HEK293 (cell line): Measurements from ENCODE around the gene ANKRD52.

Source experiments
- GLI4 ChIP-seq: fragments of 450-650 bp; formaldehyde crosslinking; IDR thresholded peaks from 2 replicates; pipeline ENCODE4 v1.5.1; 2016; ENCODE audit warnings: missing biosample characterization, missing genetic modification characterization
- IKZF3 ChIP-seq: fragments of 450-650 bp; IDR thresholded peaks from 2 replicates; pipeline ENCODE4 v1.5.0; 2018; ENCODE audit warnings: missing biosample characterization, mild to moderate bottlenecking, missing genetic modification characterization, moderate library complexity
- KLF10 ChIP-seq: fragments of 450-650 bp; IDR thresholded peaks from 2 replicates; pipeline ENCODE4 v1.5.1; 2018; ENCODE audit warnings: missing biosample characterization, mild to moderate bottlenecking, missing genetic modification characterization
- PRDM4 ChIP-seq: fragments of 450-650 bp; formaldehyde crosslinking; IDR thresholded peaks from 2 replicates; pipeline ENCODE4 v1.5.1; 2017; ENCODE audit warnings: missing biosample characterization, missing genetic modification characterization
- RBAK ChIP-seq: fragments of 450-650 bp; formaldehyde crosslinking; IDR thresholded peaks from 2 replicates; pipeline ENCODE4 v1.5.1; 2016; ENCODE audit warnings: missing biosample characterization, missing genetic modification characterization
- SCRT2 ChIP-seq: fragments of 450-650 bp; formaldehyde crosslinking; IDR thresholded peaks from 2 replicates; pipeline ENCODE4 v1.5.1; 2016; ENCODE audit warnings: missing biosample characterization, missing genetic modification characterization
- SP2 ChIP-seq: fragments of 450-650 bp; formaldehyde crosslinking; IDR thresholded peaks from 2 replicates; pipeline ENCODE4 v1.5.1; 2016; ENCODE audit warnings: missing biosample characterization, missing genetic modification characterization
- SP7 ChIP-seq: fragments of 450-650 bp; formaldehyde crosslinking; IDR thresholded peaks from 2 replicates; pipeline ENCODE4 v1.5.1; 2016; ENCODE audit warnings: missing biosample characterization, missing genetic modification characterization
- TRIM28 ChIP-seq: IDR thresholded peaks from 2 replicates; pipeline ENCODE4 v1.6.1; 2011; ENCODE audit warnings: low read length, control low read depth, borderline replicate concordance
- YY1 ChIP-seq: fragments of 450-650 bp; formaldehyde crosslinking; IDR thresholded peaks from 2 replicates; pipeline ENCODE4 v1.5.1; 2018; ENCODE audit warnings: missing biosample characterization, missing genetic modification characterization
- YY2 ChIP-seq: fragments of 450-650 bp; formaldehyde crosslinking; IDR thresholded peaks from 2 replicates; pipeline ENCODE4 v1.5.1; 2016; ENCODE audit warnings: missing biosample characterization, missing genetic modification characterization
- ZBTB20 ChIP-seq: fragments of 450-650 bp; formaldehyde crosslinking; IDR thresholded peaks from 2 replicates; pipeline ENCODE4 v1.5.1; 2016; ENCODE audit warnings: missing biosample characterization, missing genetic modification characterization
- ZFHX2 ChIP-seq: fragments of 450-650 bp; formaldehyde crosslinking; conservative IDR thresholded peaks from 2 replicates; pipeline ENCODE4 v1.5.1; 2016; ENCODE audit warnings: missing biosample characterization, missing genetic modification characterization
- ZNF146 ChIP-seq: fragments of 450-650 bp; formaldehyde crosslinking; IDR thresholded peaks from 2 replicates; pipeline ENCODE4 v1.5.1; 2016; ENCODE audit warnings: missing biosample characterization, missing genetic modification characterization
- ZNF16 ChIP-seq: fragments of 450-650 bp; formaldehyde crosslinking; IDR thresholded peaks from 2 replicates; pipeline ENCODE4 v1.5.1; 2016; ENCODE audit warnings: low read depth, missing biosample characterization, missing genetic modification characterization
- ZNF202 ChIP-seq: fragments of 450-650 bp; formaldehyde crosslinking; IDR thresholded peaks from 2 replicates; pipeline ENCODE4 v1.5.1; 2016; ENCODE audit warnings: missing biosample characterization, missing genetic modification characterization, borderline replicate concordance
- ZNF280C ChIP-seq: fragments of 450-650 bp; formaldehyde crosslinking; IDR thresholded peaks from 2 replicates; pipeline ENCODE4 v1.5.1; 2016; ENCODE audit warnings: missing biosample characterization, missing genetic modification characterization
- ZNF341 ChIP-seq: fragments of 450-650 bp; formaldehyde crosslinking; IDR thresholded peaks from 2 replicates; pipeline ENCODE4; 2016; ENCODE audit warnings: low read depth, missing biosample characterization, missing genetic modification characterization
- ZNF366 ChIP-seq: fragments of 450-650 bp; formaldehyde crosslinking; conservative IDR thresholded peaks from 2 replicates; pipeline ENCODE4 v1.5.1; 2016; ENCODE audit warnings: missing biosample characterization, missing genetic modification characterization
- ZNF501 ChIP-seq: fragments of 450-650 bp; formaldehyde crosslinking; IDR thresholded peaks from 2 replicates; pipeline ENCODE4 v1.5.1; 2016; ENCODE audit warnings: missing biosample characterization, missing genetic modification characterization
- ZNF610 ChIP-seq: fragments of 450-650 bp; formaldehyde crosslinking; IDR thresholded peaks from 2 replicates; pipeline ENCODE4 v1.5.1; 2016; ENCODE audit warnings: missing biosample characterization, missing genetic modification characterization, borderline replicate concordance
- ZNF623 ChIP-seq: fragments of 450-650 bp; formaldehyde crosslinking; IDR thresholded peaks from 2 replicates; pipeline ENCODE4 v1.5.1; 2016; ENCODE audit warnings: missing biosample characterization, missing genetic modification characterization
- ZNF629 ChIP-seq: fragments of 450-650 bp; formaldehyde crosslinking; IDR thresholded peaks from 2 replicates; pipeline ENCODE4 v1.5.1; 2017; ENCODE audit warnings: missing biosample characterization, missing genetic modification characterization
- ZNF664 ChIP-seq: fragments of 450-650 bp; formaldehyde crosslinking; IDR thresholded peaks from 2 replicates; pipeline ENCODE4 v1.5.1; 2016; ENCODE audit warnings: missing biosample characterization, missing genetic modification characterization
- ZNF747 ChIP-seq: fragments of 450-650 bp; formaldehyde crosslinking; IDR thresholded peaks from 2 replicates; pipeline ENCODE4 v1.5.1; 2016; ENCODE audit warnings: missing biosample characterization, missing genetic modification characterization
- ZNF76 ChIP-seq: fragments of 450-650 bp; formaldehyde crosslinking; IDR thresholded peaks from 2 replicates; pipeline ENCODE4; 2016; ENCODE audit warnings: low read depth, missing biosample characterization, missing genetic modification characterization, borderline replicate concordance
- ZNF776 ChIP-seq: fragments of 450-650 bp; formaldehyde crosslinking; IDR thresholded peaks from 2 replicates; pipeline ENCODE4 v1.5.0; 2017; ENCODE audit warnings: missing biosample characterization, missing genetic modification characterization, borderline replicate concordance
- ZSCAN23 ChIP-seq: fragments of 450-650 bp; formaldehyde crosslinking; IDR thresholded peaks from 2 replicates; pipeline ENCODE4 v1.5.1; 2016; ENCODE audit warnings: missing biosample characterization, missing genetic modification characterization
- ZSCAN30 ChIP-seq: fragments of 450-650 bp; IDR thresholded peaks from 2 replicates; pipeline ENCODE4 v1.5.1; 2018; ENCODE audit warnings: missing biosample characterization, mild to moderate bottlenecking, missing genetic modification characterization, moderate library complexity
- ZXDB ChIP-seq: fragments of 450-650 bp; formaldehyde crosslinking; IDR thresholded peaks from 2 replicates; pipeline ENCODE4 v1.5.1; 2016; ENCODE audit warnings: missing biosample characterization, missing genetic modification characterization
- TF ChIP-seq, protein P1 (sequence below): fragments of 450-650 bp; formaldehyde crosslinking; IDR thresholded peaks from 2 replicates; pipeline ENCODE4 v1.5.1; 2016; ENCODE audit warnings: missing biosample characterization, missing genetic modification characterization
- TF ChIP-seq, protein P2 (sequence below): fragments of 450-650 bp; formaldehyde crosslinking; IDR thresholded peaks from 2 replicates; pipeline ENCODE4 v1.5.1; 2017; ENCODE audit warnings: missing biosample characterization, missing genetic modification characterization
- TF ChIP-seq, protein P3 (sequence below): fragments of 450-650 bp; formaldehyde crosslinking; IDR thresholded peaks from 2 replicates; pipeline ENCODE4 v1.5.1; 2016; ENCODE audit warnings: missing biosample characterization, missing genetic modification characterization

ANKRD52 gene

DNA sequence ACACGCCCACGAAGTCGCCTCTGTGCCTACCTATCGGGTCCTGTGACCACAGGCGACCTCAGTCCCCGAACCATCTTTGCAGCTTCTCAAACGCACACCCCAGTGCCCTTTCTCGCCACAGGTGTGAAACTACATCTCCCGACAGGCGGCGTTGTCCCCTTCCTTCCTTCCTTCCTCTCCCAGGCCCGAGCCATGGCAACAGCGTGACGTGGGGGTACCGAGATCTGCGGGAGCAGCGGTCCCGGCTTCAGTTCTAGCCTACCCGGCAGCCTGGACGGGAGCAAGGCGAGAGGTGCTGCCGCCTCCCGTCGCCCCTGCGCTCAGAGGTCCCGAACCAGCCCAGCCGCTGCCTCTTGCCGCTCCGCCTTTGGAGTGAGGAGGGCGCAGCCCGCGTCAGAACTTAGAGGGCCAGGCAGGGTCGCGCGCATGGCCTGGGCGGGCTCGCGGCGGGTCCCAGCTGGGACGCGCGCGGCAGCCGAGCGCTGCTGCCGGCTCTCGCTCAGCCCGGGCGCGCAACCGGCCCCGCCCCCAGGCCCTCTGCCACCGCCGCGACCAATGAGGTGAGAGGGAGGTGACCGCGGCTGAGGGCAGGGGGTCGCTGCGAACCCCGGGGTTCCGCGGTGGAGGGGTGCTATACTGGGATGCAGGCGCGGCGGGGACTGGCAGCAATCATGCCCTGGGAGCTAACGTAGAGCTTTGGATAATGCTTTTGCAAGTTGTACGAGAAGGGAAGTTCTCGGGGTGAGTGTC lies 8.7 kb upstream of the ANKRD52 start, which contains the start of gene COQ10A (continued):
- TF ChIP-seq ZNF280C (tag by site-specific recombination): no peak
- TF ChIP-seq SP7 (tag by site-specific recombination): peak; percentile 87
- no peak for TF ChIP-seq PRDM4 (tag by site-specific recombination)
- no peak for TF ChIP-seq ZNF664 (tag by site-specific recombination)
- peak; percentile 31; the same call in 1 of the 2 replicates for TF ChIP-seq ZFHX2
- TF ChIP-seq ZSCAN23 (tag by site-specific recombination): 0 out of 2 replicates have a peak, but pooled peaks have one; percentile 47
- TF ChIP-seq ZNF623 (tag by site-specific recombination): no peak
- TF ChIP-seq ZNF16 (tag by site-specific recombination): no peak
- TF ChIP-seq KLF10 (tag by site-specific recombination): peak; percentile 41; the same call in 1 of the 2 replicates
- TF ChIP-seq SP2 (tag by site-specific recombination): peak; percentile 85
- TF ChIP-seq SCRT2 (tag by site-specific recombination): peak; percentile 98
- no peak for TF ChIP-seq YY2
- TF ChIP-seq, protein P1, sequence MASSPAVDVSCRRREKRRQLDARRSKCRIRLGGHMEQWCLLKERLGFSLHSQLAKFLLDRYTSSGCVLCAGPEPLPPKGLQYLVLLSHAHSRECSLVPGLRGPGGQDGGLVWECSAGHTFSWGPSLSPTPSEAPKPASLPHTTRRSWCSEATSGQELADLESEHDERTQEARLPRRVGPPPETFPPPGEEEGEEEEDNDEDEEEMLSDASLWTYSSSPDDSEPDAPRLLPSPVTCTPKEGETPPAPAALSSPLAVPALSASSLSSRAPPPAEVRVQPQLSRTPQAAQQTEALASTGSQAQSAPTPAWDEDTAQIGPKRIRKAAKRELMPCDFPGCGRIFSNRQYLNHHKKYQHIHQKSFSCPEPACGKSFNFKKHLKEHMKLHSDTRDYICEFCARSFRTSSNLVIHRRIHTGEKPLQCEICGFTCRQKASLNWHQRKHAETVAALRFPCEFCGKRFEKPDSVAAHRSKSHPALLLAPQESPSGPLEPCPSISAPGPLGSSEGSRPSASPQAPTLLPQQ (tag by site-specific recombination): peak; percentile 91
- peak; percentile 78; the same call in 1 of the 2 replicates for TF ChIP-seq GLI4
- TF ChIP-seq YY1 (tag by site-specific recombination): peak; percentile 65; the same call in 1 of the 2 replicates
- no peak for TF ChIP-seq ZNF776 (tag by site-specific recombination)
- TF ChIP-seq ZNF202 (tag by site-specific recombination): no peak
- TF ChIP-seq ZNF629 (tag by site-specific recombination): peak; percentile 94
- TF ChIP-seq, protein P2, sequence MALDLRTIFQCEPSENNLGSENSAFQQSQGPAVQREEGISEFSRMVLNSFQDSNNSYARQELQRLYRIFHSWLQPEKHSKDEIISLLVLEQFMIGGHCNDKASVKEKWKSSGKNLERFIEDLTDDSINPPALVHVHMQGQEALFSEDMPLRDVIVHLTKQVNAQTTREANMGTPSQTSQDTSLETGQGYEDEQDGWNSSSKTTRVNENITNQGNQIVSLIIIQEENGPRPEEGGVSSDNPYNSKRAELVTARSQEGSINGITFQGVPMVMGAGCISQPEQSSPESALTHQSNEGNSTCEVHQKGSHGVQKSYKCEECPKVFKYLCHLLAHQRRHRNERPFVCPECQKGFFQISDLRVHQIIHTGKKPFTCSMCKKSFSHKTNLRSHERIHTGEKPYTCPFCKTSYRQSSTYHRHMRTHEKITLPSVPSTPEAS (tag by site-specific recombination): no peak
- TF ChIP-seq ZNF76: peak; percentile 92
- TF ChIP-seq ZNF501: peak; percentile 95
- TF ChIP-seq ZNF747: no peak
- peak; percentile 93 for TF ChIP-seq ZNF610 (tag by site-specific recombination)
- peak; percentile 93 for TF ChIP-seq ZBTB20
- peak; percentile 42; the same call in 1 of the 2 replicates for TF ChIP-seq TRIM28
- peak; percentile 92 for TF ChIP-seq ZNF341 (tag by site-specific recombination)
- peak; percentile 31; the same call in 1 of the 2 replicates for TF ChIP-seq ZNF146
- TF ChIP-seq ZNF366 (tag by site-specific recombination): peak; percentile 95
- TF ChIP-seq, protein P3, sequence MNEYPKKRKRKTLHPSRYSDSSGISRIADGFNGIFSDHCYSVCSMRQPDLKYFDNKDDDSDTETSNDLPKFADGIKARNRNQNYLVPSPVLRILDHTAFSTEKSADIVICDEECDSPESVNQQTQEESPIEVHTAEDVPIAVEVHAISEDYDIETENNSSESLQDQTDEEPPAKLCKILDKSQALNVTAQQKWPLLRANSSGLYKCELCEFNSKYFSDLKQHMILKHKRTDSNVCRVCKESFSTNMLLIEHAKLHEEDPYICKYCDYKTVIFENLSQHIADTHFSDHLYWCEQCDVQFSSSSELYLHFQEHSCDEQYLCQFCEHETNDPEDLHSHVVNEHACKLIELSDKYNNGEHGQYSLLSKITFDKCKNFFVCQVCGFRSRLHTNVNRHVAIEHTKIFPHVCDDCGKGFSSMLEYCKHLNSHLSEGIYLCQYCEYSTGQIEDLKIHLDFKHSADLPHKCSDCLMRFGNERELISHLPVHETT (tag by site-specific recombination): 0 out of 2 replicates have a peak, but pooled peaks have one; percentile 12
- peak; percentile 80 for TF ChIP-seq IKZF3 (tag by site-specific recombination)
- TF ChIP-seq ZXDB: peak; percentile 93
- TF ChIP-seq ZSCAN30 (tag by site-specific recombination): peak; percentile 82
- no peak for TF ChIP-seq RBAK
